ENCODE measurements around the gene SYCE1. TPM values are rescaled to one million over a fixed set of nuclear protein-coding genes. Genes with fewer than 3 reads are reported as not detected.
"Not testable (repeated sequence)": the region's sequence is repeated elsewhere in the genome, so short reads cannot be mapped to it uniquely, and the experiment has no call there.

Gene SYCE1
- total RNA-seq, 1 donor from 2014 or later = 2.1 TPM

DNA sequence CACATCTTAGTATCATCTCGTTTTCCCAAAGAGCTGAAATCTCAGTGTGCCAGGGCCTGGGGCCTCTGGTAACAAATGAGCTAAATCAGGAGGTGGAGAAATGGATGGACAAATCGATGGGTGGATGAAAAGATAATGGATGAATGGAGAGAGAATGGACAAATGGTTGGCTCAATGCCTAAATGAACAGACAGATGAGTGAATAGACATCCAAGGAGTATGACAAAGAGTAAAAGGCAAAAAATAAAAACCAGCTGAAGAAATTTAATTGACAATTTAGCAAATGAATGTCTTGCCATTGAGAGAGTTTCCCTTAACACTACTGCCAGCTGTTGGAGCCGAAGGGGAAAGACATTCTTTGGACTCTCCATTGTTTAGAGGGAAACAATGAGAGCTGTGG, 8.0 kb downstream of the SYCE1 start:
- DNase-seq (ENCODE audit: low spot score) = no peak

DNA sequence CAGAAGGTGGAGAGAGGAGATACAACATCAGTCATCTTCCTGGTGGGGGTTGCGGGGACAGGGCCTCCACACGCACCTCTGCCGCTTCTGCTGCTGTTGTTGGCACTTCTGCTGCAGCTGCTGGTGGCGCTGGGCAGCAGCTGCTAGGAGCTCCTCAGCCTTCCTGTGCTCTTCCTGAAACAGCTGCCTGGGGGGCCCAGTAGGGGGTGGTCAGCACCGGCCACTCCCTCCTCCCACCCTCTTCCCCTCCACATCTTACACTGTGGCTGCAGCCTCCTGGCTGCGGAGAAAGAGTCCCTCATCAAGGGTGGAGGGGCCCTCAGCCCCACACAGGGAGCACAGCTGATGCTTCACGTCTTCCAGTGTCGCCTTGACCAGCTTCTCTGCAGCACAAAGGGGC, 9.9 kb downstream of the SYCE1 start:
- no peak for DNase-seq (ENCODE audit: low spot score)

DNA sequence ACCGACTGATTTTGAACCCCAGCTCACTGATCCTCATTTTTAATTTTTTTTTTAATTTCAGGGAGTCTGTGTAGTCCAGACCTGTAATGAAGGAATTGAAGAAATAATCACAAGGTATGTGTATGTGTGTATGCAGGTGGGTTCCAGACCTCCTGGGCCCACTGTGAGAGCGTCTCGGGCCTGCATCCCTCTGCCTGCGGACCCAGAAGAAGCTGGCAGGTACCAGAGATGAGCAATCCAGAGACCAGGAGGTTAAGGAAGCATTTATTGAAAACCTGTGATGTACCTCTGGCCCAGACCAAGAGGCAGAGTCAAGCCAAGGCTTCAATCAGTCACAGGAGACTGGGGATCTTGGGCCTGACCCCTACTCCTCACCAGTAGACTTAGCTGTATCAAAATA, 10.8 kb downstream of the SYCE1 start:
- DNase-seq (ENCODE audit: low spot score) = no peak

DNA sequence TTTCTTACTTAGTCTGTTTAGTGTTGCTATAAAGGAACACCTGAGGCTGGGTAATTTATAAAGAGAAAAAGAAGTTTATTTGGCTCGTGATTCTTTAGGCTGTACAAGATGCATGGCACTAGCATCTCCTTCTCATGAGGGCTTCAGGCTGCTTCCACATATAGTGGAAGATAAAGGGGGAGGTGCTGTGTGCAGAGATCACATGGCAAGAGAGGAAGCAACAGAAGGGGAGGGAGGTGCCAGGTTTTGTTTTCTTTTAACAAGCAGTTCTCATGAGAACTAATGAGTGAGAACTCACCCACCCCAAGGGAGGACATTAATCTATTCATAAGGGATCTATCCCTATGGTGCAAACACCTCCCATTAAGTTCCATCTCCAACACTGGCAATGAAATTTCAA, 20.9 kb downstream of the SYCE1 start:
- DNase-seq (ENCODE audit: low spot score) = no peak

DNA sequence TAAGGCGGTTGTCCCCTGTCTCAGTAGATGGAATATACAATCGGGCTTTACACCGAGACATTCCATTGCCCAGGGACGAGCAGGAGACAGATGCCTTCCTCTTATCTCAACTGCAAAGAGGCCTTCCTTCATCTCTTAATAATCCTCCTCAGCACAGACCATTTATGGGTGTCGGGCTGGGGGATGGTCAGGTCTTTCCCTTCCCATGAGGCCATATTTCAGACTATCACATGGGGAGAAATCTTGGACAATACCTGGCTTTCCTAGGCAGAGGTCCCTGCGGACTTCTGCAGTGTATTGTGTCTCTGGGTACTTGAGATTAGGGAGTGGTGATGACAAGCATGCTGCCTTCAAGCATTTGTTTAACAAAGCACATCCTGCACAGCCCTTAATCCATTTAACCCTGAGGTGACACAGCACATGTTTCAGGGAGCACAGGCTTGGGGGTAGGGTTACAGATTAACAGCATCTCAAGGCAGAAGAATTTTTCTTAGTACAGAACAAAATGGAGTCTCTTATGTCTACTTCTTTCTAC, 23.9 kb downstream of the SYCE1 start:
- DNase-seq (ENCODE audit: low spot score) = not testable (repeated sequence)

DNA sequence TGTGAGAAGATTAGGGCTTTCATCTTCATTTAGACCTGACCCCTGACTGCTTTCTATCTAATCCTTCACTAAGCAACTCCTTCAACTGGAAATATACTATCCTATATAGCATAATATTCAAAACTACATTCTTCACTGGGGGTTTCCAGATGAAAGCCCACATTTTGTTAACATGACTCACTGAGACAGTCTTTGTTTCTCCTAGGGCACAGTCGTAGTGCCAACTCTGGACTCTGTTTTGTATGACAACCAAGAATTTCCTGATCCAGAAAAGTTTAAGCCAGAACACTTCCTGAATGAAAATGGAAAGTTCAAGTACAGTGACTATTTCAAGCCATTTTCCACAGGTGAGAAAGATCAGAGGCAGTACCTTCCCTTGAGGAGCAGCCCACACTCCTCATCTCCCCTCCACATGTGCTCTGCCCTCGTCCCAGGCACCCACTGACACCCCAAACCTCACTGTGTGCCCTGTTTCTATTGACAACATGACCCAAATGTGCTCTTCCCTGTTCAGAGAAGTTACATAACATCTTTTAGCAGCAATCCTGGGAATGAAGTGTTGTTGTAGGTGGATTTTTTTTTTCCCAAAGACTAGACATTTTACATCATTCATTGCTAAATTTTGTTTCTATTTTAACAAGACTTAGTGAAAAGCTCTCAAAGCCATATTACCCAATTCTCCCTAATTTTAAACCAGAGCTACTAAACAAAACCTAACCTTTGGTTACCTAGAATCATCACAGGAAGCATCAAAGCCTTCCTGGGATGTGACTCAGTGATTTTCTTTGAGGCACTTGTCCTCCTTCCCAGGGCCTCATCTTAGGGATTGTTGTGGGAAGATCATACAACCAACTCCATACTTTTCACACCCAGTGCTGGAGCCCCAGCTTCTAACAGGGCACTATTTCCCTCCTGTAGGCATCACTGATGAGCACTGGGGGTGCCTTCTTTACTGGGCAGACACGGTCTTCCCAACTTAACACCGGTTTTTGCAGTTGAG, 27.5 kb downstream of the SYCE1 start:
- no peak for DNase-seq (ENCODE audit: low spot score)

DNA sequence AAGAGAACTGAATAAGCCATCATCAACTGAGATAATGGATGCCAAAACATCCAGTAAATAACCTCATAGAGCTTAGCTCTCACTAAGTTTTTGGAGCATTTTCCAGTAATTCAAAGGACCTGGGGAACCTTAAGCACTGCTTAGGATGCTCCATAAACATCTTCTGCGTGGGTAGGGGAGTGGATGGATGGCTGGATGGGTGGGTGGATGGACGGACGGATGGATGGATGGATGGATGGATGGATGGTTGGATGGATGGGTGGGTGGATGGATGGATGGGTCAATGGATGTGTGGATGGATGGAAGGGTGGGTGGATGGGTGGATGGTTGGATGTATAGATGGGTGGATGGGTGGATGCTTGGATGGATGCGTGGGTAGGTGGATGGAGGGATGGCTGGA, 29.2 kb downstream of the SYCE1 start:
- DNase-seq (ENCODE audit: low spot score) = no peak

DNA sequence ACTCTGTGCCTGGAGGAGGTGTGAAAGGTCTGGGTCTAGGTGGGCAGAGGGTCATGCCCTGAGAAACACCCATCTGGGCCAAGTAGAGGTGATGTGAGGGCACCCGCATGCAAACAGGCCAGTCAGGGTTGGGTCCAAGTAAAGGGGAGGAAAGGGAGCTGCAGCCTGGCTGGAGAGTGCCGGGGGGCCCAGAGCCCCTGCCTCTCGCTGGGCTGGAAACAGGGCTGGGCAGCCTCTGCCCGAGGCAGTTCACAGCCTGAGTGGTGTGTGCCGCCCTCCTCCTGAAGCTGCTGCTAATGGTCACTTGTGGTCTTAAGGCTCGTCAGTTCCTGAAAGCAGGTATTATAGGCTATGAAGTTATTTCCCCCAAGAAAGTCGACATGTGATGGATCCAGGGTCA, 31.0 kb downstream of the SYCE1 start:
- no peak for DNase-seq (ENCODE audit: low spot score)

DNA sequence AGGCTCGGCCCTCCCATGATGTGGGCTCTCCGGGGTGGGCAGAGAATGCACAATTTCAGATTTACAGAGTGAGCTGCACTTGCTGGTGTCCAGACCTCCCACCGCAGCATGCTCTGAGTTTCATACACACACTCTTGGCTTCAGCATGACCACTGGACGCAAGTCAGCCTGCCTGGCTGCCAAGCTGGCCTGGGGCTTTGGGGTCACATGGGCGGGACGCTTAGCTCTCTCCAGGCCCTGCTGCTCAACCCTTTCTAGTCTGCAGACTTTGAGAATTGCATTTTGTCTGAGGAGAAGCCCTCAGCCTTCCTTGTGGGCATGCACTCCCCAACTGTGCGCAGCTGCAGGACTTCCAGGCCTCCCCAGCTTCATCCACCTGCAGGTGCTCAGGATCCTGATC, 32.5 kb downstream of the SYCE1 start:
- DNase-seq (ENCODE audit: low spot score) = no peak

DNA sequence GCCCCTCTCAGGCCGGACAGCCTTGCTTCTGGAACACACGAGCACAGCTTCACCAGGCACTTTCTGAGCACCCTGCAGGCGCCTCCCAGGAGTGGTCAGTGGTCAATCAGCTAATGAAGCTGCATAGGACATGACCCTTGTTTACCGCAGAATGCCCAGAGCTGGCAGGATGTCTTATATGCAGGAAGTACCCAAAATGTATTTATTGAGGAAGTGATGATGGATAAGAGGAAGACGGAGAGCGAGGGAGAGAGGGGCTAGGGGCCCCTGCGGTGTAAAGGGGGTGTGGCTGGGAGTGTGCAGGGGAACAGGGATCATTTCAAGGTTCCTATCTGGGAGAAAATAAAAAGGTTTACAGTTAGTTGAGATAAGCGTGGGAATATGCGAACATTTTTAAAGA, 34.9 kb downstream of the SYCE1 start:
- DNase-seq (ENCODE audit: low spot score) = no peak

DNA sequence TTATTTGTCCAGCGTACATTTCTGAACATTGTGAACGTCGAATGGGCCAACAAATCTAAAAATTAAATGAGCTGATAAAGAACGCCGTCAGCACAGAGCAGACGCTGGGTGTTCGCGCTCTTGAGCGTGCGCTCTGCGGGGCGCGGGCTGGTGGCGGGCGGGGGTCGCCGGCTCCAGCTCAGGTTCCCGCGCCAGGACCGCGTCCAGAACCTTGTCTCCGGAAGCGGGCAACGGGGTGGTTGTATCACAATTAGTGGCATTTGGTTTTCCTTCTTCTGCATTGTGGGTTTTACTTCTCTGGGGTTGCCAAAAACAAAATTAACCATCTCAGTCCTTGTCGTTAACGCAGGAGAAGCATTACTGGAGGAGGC, 35.8 kb downstream of the SYCE1 start:
- no peak for DNase-seq (ENCODE audit: low spot score)

DNA sequence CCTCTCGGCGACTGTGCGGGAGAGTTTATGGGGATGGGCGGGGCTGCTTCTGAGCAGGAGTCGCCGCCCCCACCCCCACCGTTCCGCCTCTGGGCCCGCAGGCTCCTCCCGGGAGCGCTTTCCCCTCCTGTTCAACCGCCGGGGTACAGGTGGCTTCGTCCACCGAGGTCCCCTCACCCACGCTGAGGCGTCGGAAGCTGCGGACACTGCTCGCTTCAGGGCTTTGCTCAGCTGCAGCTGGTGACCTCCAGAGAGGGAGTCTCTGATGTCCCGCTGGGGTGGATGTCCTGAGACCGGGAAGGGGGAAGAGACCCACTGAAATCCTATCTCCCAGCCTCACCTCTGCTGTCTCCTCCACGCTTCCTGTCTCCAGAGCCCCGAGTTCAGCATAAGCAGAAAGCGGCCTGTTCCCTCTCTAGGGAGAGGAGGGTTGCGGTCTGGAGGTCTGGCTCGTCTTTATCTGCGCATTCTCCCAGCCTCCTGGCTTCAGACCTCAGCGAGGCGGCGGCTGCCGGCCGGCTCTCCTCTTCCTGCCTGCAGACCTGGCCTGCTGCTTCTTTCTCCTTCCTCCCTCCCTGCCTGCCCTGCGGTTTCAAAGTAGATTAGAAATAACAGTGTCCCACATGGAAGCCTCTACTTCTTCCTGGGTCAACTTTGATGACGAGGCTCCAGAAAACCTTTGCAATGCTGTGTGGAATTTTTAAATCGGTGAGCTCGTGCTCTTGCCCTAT, 36.4 kb downstream of the SYCE1 start:
- DNase-seq (ENCODE audit: low spot score) = no peak

DNA sequence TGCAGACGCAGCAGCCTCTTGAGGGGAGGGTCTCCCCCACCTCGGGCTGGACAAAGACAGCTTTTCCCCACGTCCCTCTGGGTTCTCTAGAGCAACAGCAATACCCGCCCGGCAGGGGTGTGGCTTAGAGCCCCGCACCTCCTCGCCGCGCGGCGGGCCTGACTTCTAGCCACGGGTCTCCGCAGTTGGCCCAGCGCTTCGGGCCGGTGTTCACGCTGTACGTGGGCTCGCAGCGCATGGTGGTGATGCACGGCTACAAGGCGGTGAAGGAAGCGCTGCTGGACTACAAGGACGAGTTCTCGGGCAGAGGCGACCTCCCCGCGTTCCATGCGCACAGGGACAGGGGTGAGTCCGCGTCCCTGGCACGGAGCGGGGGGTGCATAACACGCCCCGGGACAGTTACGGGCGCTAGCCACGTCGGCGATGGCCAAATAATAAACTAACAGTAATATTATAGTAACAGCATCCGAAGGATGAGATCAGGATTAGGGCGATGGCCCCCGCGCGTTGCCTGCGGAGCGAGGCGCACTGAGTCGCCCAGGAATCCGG, 37.0 kb downstream of the SYCE1 start:
- DNase-seq (ENCODE audit: low spot score) = no peak

DNA sequence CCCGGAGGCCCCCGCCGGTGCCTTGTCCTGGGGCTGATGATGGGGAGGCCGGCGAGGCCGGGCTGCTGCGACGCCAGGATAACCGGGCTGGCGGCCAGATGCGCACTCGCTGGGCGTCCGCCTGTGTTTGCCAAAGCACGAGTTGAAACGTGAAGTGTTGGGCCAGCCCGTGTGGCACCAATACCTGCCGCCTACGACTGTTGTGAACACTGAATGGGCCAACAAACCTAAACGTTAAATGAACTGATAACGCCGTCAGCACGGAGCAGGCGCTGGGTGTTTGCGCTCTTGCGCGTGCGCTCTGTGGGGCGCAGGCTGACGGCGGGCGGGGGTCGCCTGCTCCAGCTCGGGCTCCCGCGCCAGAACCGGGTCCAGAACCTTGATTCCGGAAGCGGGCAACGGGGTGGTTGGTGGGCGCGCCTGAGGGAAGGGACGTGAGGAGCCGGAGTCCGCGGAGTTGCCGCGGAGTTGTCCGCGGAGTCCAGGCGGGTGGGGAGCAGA, 37.6 kb downstream of the SYCE1 start:
- DNase-seq (ENCODE audit: low spot score) = no peak

DNA sequence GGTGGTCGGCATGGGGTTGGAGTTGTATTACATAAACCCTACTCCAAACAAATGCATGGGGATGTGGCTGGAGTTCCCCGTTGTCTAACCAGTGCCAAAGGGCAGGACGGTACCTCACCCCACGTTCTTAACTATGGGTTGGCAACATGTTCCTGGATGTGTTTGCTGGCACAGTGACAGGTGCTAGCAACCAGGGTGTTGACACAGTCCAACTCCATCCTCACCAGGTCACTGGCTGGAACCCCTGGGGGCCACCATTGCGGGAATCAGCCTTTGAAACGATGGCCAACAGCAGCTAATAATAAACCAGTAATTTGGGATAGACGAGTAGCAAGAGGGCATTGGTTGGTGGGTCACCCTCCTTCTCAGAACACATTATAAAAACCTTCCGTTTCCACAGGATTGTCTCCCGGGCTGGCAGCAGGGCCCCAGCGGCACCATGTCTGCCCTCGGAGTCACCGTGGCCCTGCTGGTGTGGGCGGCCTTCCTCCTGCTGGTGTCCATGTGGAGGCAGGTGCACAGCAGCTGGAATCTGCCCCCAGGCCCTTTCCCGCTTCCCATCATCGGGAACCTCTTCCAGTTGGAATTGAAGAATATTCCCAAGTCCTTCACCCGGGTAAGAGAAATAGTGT, 38.3 kb downstream of the SYCE1 start, which contains the start of gene CYP2E1:
TSS of gene CYP2E1 (plus strand) at position 407 of the 632 bp plus-strand sequence. CDS start at position 440, 33 bp downstream.
- DNase-seq (ENCODE audit: low spot score) = no peak

DNA sequence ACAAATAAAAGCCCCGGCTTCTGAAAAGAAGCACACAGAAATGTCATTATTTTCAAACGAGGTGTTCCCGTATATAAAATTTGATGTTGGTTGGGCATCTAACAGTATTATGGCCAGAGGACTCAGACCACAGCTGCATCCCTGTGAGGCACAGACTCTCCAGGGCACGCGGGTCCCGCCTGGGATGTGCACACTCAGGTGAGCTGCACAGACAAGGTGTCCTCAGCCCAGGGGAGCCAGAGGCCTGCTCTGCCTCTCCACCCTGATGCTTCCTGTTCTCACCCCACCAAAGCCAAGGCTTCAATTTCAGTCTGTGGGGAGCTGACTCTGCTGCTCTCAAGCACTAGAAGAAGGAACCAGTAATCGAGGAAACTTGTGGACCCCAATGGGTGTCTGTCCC, 39.9 kb downstream of the SYCE1 start:
- DNase-seq (ENCODE audit: low spot score) = no peak

DNA sequence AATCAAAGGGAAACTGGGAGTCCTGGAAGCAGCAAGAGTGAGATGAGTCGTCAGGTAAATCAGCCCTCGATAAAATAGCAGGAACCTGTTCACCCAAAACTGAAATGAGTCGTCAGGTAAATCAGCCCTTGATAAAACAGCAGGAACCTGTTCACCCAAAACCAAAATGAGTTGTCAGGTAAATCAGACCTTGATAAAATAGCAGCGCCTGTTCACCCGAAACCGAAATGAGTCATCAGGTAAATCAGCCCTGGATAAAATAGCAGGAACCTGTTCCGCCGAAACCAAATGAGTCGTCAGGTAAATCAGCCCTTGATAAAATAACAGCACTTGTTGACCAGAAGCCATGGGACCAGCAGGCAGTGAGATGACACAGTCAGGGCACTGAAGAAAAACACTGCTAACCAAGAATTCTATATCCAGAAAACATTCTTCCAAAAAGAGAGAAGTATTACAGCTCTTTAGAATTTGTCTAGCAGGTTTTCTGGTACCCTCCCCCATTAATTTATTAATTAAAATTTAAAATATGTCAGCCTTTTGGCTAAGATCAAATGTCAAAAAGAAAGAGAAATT, 41.7 kb downstream of the SYCE1 start:
- DNase-seq (ENCODE audit: low spot score) = no peak

DNA sequence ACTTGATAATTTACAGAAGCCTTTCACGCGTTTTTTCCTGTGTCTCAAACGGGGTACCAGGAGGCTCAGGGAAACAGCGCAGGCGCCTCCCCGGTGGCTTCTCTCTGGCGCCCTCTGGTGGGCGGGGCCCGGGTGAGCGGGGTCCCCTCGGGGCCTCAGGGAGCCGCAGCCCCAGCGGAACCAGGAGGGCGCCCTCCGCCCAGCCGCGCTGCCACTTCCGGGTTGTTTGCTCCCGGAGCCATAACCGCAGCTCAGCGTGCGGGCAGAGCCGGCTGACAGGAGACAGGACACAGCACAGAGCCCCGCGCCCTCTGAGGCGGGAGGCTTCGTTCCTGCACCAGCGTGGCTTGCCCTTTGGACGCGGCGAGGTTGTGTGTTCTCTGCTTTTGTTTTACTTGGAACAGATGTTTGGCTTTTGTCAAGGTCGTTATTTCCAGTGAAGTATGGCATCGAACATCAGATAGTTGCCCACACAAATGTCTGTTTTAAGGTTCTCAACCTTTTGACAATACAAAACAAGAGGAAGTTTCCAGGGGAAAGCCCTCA, 45.1 kb downstream of the SYCE1 start:
- no peak for DNase-seq (ENCODE audit: low spot score)

DNA sequence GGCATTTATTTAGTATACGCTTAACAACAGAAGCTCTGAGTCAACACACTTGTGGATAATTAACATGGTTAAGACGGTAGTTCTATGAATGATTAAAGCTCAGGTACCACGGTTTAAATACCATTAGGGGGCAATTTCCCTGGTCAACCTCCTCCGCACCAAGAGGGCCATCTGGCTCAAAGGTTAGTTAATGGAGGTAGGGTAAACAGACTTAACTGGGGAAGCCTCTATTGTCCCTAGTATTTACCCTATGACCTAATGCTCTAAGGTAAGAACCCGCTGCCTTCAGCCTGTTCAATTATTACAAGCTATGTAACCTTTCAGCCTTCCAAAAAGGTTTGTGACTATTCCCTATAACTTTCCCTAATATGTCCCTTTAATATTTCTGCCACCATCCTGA, 46.9 kb downstream of the SYCE1 start:
- DNase-seq (ENCODE audit: low spot score) = not testable (repeated sequence)

DNA sequence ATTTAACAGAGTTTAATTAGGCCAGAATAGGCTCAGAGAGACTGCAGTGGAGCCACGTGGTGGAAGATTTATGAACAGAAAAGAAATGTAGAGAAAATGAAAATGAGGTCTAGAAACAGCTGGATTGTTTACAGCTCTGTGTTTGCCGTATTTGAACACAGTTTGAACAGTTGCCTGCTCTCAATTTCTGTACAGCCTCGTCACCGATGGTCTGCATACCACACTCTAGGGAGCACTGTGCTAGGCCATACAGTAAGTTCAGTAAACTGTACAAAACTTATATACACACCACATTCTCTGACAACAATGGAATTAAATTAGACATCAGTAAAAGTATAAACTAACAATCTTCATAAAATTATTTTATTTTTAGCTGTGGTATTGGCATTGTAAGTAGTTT, 49.3 kb downstream of the SYCE1 start:
- no peak for DNase-seq (ENCODE audit: low spot score)

Measured in mesenteric fat pad (tissue), 1 donor.